HepG2 (cell line): ENCODE measurements around the gene ANKMY2. TPM values are rescaled to one million over a fixed set of nuclear protein-coding genes. Genes with fewer than 3 reads are reported as not detected.

Experiments
- IRF9 ChIP-seq: sonication (generic); formaldehyde crosslinking; IDR thresholded peaks from 2 replicates; pipeline ENCODE4 v1.8.0; 2022; ENCODE audit warnings: missing genetic modification reagents, mild to moderate bottlenecking, borderline replicate concordance
- TAF15 ChIP-seq: fragments of 200-400 bp; formaldehyde crosslinking; IDR thresholded peaks from one replicate; pipeline ENCODE4 v1.6.1; 2018; ENCODE audit warnings: mild to moderate bottlenecking, low read depth, low read length; ENCODE audit not compliant: poor library complexity, severe bottlenecking
- ZNF512 ChIP-seq: sonication (generic); formaldehyde crosslinking; IDR thresholded peaks from 2 replicates; pipeline ENCODE4 v1.4.0; 2020; ENCODE audit warnings: mild to moderate bottlenecking, missing genetic modification reagents
- ZNF549 ChIP-seq: sonication (generic); formaldehyde crosslinking; IDR thresholded peaks from 2 replicates; pipeline ENCODE4 v1.5.0; 2020; ENCODE audit warnings: missing genetic modification reagents
- ZNF670 ChIP-seq: sonication (generic); formaldehyde crosslinking; IDR thresholded peaks from 2 replicates; pipeline ENCODE4 v1.8.0; 2022; ENCODE audit warnings: mild to moderate bottlenecking, missing genetic modification reagents, borderline replicate concordance
- ZNF792 ChIP-seq: IDR thresholded peaks from 2 replicates; pipeline ENCODE4 v1.6.1; 2016
- ZNF879 ChIP-seq: sonication (generic); formaldehyde crosslinking; IDR thresholded peaks from 2 replicates; pipeline ENCODE4 v1.8.1; 2023; ENCODE audit warnings: missing genetic modification reagents
- ZSCAN29 ChIP-seq: sonication (generic); formaldehyde crosslinking; conservative IDR thresholded peaks from 2 replicates; pipeline ENCODE4 v1.4.0; 2020; ENCODE audit warnings: mild to moderate bottlenecking, missing genetic modification reagents
- polyA plus RNA-seq, 8 experiments: library from polyadenylated mRNA; depleted of rRNA in 3 of 8; stranded (reverse) in 7 of 8; unstranded in 1 of 8; fragments of >200 nt; fragmentation: Illumina TruSeq in 4 of 8; extraction: Trizol in 4 of 8; gene quantifications; 2 replicates each; pipeline versions ENCODE4 v1.2.1 to v1.2.3, GENCODE V29; 2011 to 2016; ENCODE audit warnings: low read depth in 4 of 8, missing spikeins in 1 of 8, mixed read lengths in 1 of 8; ENCODE audit not compliant: insufficient read depth in 1 of 8
- total RNA-seq, 5 experiments: library from RNA; depleted of rRNA; stranded (reverse); fragments of >200 nt; fragmentation: Illumina TruSeq; extraction: Trizol; gene quantifications; 2 replicates each; pipeline ENCODE4 v1.2.3, GENCODE V29; 2016; ENCODE audit warnings: low read depth in 1 of 5
- TF ChIP-seq, protein P1 (sequence below): sonication (generic); formaldehyde crosslinking; IDR thresholded peaks from 2 replicates; pipeline ENCODE4 v1.4.0; 2020; ENCODE audit warnings: missing genetic modification reagents
- TF ChIP-seq, protein P2 (sequence below): sonication (generic); formaldehyde crosslinking; IDR thresholded peaks from 2 replicates; pipeline ENCODE4 v1.8.0; 2022; ENCODE audit warnings: low read depth, missing genetic modification reagents
- TF ChIP-seq, protein P3 (sequence below): IDR thresholded peaks from 2 replicates; pipeline ENCODE4 v1.6.1; 2016; ENCODE audit warnings: low read depth, control low read depth

Gene ANKMY2
- total and polyA plus RNA-seq, 2 of the 13 experiments (the other 11 are each of a cell fraction or from before 2014, with no cell fraction given), result 12.2 to 21.6 TPM

- TF ChIP-seq, protein P1, sequence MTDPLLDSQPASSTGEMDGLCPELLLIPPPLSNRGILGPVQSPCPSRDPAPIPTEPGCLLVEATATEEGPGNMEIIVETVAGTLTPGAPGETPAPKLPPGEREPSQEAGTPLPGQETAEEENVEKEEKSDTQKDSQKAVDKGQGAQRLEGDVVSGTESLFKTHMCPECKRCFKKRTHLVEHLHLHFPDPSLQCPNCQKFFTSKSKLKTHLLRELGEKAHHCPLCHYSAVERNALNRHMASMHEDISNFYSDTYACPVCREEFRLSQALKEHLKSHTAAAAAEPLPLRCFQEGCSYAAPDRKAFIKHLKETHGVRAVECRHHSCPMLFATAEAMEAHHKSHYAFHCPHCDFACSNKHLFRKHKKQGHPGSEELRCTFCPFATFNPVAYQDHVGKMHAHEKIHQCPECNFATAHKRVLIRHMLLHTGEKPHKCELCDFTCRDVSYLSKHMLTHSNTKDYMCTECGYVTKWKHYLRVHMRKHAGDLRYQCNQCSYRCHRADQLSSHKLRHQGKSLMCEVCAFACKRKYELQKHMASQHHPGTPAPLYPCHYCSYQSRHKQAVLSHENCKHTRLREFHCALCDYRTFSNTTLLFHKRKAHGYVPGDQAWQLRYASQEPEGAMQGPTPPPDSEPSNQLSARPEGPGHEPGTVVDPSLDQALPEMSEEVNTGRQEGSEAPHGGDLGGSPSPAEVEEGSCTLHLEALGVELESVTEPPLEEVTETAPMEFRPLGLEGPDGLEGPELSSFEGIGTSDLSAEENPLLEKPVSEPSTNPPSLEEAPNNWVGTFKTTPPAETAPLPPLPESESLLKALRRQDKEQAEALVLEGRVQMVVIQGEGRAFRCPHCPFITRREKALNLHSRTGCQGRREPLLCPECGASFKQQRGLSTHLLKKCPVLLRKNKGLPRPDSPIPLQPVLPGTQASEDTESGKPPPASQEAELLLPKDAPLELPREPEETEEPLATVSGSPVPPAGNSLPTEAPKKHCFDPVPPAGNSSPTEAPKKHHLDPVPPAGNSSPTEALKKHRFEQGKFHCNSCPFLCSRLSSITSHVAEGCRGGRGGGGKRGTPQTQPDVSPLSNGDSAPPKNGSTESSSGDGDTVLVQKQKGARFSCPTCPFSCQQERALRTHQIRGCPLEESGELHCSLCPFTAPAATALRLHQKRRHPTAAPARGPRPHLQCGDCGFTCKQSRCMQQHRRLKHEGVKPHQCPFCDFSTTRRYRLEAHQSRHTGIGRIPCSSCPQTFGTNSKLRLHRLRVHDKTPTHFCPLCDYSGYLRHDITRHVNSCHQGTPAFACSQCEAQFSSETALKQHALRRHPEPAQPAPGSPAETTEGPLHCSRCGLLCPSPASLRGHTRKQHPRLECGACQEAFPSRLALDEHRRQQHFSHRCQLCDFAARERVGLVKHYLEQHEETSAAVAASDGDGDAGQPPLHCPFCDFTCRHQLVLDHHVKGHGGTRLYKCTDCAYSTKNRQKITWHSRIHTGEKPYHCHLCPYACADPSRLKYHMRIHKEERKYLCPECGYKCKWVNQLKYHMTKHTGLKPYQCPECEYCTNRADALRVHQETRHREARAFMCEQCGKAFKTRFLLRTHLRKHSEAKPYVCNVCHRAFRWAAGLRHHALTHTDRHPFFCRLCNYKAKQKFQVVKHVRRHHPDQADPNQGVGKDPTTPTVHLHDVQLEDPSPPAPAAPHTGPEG (CRISPR knock-in tag), result no peak
- TF ChIP-seq TAF15, result no peak
- no peak for TF ChIP-seq ZSCAN29
- TF ChIP-seq, protein P2, sequence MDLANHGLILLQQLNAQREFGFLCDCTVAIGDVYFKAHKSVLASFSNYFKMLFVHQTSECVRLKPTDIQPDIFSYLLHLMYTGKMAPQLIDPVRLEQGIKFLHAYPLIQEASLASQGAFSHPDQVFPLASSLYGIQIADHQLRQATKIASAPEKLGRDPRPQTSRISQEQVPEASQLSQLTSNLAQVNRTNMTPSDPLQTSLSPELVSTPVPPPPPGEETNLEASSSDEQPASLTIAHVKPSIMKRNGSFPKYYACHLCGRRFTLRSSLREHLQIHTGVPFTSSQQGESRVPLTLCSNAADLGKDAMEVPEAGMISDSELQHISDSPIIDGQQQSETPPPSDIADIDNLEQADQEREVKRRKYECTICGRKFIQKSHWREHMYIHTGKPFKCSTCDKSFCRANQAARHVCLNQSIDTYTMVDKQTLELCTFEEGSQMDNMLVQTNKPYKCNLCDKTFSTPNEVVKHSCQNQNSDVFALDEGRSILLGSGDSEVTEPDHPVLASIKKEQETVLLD (CRISPR knock-in tag), result no peak
- TF ChIP-seq ZNF792 (CRISPR knock-in tag), result no peak
- no peak for TF ChIP-seq ZNF512 (CRISPR knock-in tag)
- no peak for TF ChIP-seq ZNF670 (CRISPR knock-in tag)
- no peak for TF ChIP-seq IRF9 (CRISPR knock-in tag)
- TF ChIP-seq ZNF879 (CRISPR knock-in tag), result no peak
- no peak for TF ChIP-seq ZNF549 (CRISPR knock-in tag)
- TF ChIP-seq, protein P3, sequence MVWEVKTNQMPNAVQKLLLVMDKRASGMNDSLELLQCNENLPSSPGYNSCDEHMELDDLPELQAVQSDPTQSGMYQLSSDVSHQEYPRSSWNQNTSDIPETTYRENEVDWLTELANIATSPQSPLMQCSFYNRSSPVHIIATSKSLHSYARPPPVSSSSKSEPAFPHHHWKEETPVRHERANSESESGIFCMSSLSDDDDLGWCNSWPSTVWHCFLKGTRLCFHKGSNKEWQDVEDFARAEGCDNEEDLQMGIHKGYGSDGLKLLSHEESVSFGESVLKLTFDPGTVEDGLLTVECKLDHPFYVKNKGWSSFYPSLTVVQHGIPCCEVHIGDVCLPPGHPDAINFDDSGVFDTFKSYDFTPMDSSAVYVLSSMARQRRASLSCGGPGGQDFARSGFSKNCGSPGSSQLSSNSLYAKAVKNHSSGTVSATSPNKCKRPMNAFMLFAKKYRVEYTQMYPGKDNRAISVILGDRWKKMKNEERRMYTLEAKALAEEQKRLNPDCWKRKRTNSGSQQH (CRISPR knock-in tag), result no peak
These were observed 26.3 kb upstream of the ANKMY2 start (continued) for GRCh38 chr7:16671811-16672210.
